CD4-positive, alpha-beta memory T cell (primary cell): ENCODE results near the gene CFAP251. TPM values are rescaled to one million over a fixed set of nuclear protein-coding genes. Genes with fewer than 3 reads are reported as not detected.

ENCODE experiments used
- CTCF ChIA-PET: fragments of 350-600 bp; sonication (Branson Sonifier 250); formaldehyde crosslinking; loops from one replicate; lab custom pipeline; 2021; ENCODE audit warnings: inconsistent platforms; ENCODE audit not compliant: partially characterized antibody; lab: Charles Lee
- POLR2A ChIA-PET: fragments of 350-600 bp; sonication (Branson Sonifier 250); formaldehyde crosslinking; loops from one replicate; lab custom pipeline; 2021; ENCODE audit not compliant: partially characterized antibody; lab: Charles Lee
- DNase-seq, 5 donors: peaks; one replicate each; pipeline versions ENCODE4 v3.0.0 to v3.0.0-alpha.2; 2020 to 2022; ENCODE audit warnings: mixed read lengths in 1 of 5
- H3K27ac ChIP-seq: one replicate; pipeline ENCODE4 v1.7.0; 2013; ENCODE audit warnings: low read depth, low read length
- H3K27me3 ChIP-seq: 2 replicates; pipeline ENCODE4 v1.7.0; 2013; ENCODE audit warnings: mild to moderate bottlenecking, low read length, moderate library complexity; ENCODE audit not compliant: insufficient read depth
- H3K36me3 ChIP-seq: 2 replicates; pipeline ENCODE4 v1.7.0; 2013; ENCODE audit warnings: mild to moderate bottlenecking, low read length, moderate library complexity; ENCODE audit not compliant: insufficient read depth
- H3K4me1 ChIP-seq: 2 replicates; pipeline ENCODE4 v1.7.0; 2013; ENCODE audit warnings: mild to moderate bottlenecking, low read length, moderate library complexity; ENCODE audit not compliant: insufficient read depth
- H3K4me3 ChIP-seq, 2 donors: one replicate each; pipeline ENCODE4 v1.7.0; 2013; ENCODE audit warnings: low read length in 2 of 2, mild to moderate bottlenecking in 1 of 2
- H3K9me3 ChIP-seq, 2 donors: one replicate each; pipeline ENCODE4 v1.7.0; 2013; ENCODE audit warnings: low read length in 2 of 2, control low read depth in 1 of 2; ENCODE audit not compliant: control insufficient read depth in 1 of 2
- H3K27ac Mint-ChIP-seq, 7 donors: one replicate each; pipeline ENCODE4 v1.8.0; 2020 to 2021; ENCODE audit warnings: mixed read lengths in 7 of 7, mild to moderate bottlenecking in 6 of 7, inconsistent platforms in 3 of 7, moderate library complexity in 3 of 7
- H3K27me3 Mint-ChIP-seq, 2 donors: one replicate each; pipeline ENCODE4 v1.8.0; 2020 to 2021; ENCODE audit warnings: mixed read lengths in 2 of 2
- H3K36me3 Mint-ChIP-seq, 2 donors: one replicate each; pipeline ENCODE4 v1.8.0; 2020 to 2021; ENCODE audit warnings: mixed read lengths in 2 of 2, inconsistent platforms in 1 of 2, mild to moderate bottlenecking in 1 of 2
- H3K4me1 Mint-ChIP-seq, 4 donors: one replicate each; pipeline ENCODE4 v1.8.0; 2020 to 2021; ENCODE audit warnings: mixed read lengths in 4 of 4, mild to moderate bottlenecking in 1 of 4
- H3K4me3 Mint-ChIP-seq, 8 donors: one replicate each; pipeline ENCODE4 v1.8.0; 2020 to 2021; ENCODE audit warnings: mixed read lengths in 8 of 8, mild to moderate bottlenecking in 7 of 8, moderate library complexity in 6 of 8, inconsistent platforms in 3 of 8
- H3K9me3 Mint-ChIP-seq, 8 donors: one replicate each; pipeline ENCODE4 v1.8.0; 2020 to 2021; ENCODE audit warnings: mixed read lengths in 8 of 8, mild to moderate bottlenecking in 5 of 8, inconsistent platforms in 3 of 8, moderate library complexity in 1 of 8
- intact Hi-C: fragments of 100-400 bp; cut with micrococcal nuclease; formaldehyde crosslinking; loops from one replicate; pipeline ENCODE4 v1.15.1; 2023
- polyA plus RNA-seq, 2 donors: library from polyadenylated mRNA; unstranded; fragments of 300-500 nt; fragmentation: Illumina TruSeq; gene quantifications; one replicate each; pipeline ENCODE4 v1.2.3, GENCODE V29; 2021
- total RNA-seq, 2 experiments: library from RNA; stranded (reverse); gene quantifications; one replicate each; pipeline ENCODE4 v1.2.3, GENCODE V29; 2021

Gene CFAP251
- total and polyA plus RNA-seq, 4 experiments from 2014 or later = 0.21 to 0.44 (median 0.23) TPM; not detected in 1

DNA sequence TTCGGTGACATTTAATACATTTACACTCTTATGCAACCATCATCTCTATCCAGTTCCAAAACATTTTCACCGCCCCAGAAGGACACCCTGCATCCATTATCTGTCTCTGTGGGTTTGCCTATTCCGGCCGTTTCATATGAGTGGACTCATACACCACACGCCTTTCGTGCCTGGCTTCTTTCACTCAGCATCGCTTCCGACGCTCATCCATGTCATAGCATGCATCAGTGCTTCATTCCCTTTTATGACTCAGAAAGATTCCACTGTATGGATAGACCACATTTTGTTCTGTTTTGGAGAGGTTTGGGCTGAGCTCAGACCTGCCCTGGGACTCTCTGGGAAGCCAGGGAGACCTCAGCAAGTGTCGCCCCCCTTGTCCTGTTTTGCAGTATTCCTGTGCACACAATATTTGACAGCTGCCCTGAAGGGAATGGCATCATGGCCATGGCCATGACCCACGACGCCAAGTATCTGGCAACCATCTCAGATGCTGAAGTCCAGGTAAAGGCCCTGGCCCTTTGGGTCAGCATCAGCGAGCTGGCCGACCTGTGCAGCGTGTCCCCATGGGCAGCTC, 23.8 kb downstream of the CFAP251 start:
- POLR2A ChIA-PET = no interaction called here
- Mint-ChIP-seq H3K27ac (no peak overlapping the region), H3K36me3 (peaks cover 0 to 5% of the 10 kb centered on the region in 2 donors), H3K4me3 (no peak overlapping the region), H3K4me1 (peaks cover 0 to 3% (median 1%) of the 10 kb centered on the region in 4 donors), H3K27me3 (no peaks in the 10 kb centered on the region), H3K9me3 (no peaks in the 10 kb centered on the region)
- no peak overlapping the region for H3K27ac ChIP-seq
- no peaks in the 10 kb centered on the region for H3K36me3 ChIP-seq
- intact Hi-C loops = no loop called here
- CTCF ChIA-PET = no interaction called here
- H3K9me3 ChIP-seq = no peaks in the 10 kb centered on the region
- no peaks in the 10 kb centered on the region for H3K4me1 ChIP-seq
- no peak overlapping the region for H3K4me3 ChIP-seq
- no peak for DNase-seq
- no peaks in the 10 kb centered on the region for H3K27me3 ChIP-seq

GRCh38 chr12:121943926-121944325, 25.5 kb downstream of the CFAP251 start:
- Histone ChIP-seq H3K4me3 (no peak overlapping the region), H3K36me3 (no peaks in the 10 kb centered on the region), H3K4me1 (no peaks in the 10 kb centered on the region), H3K27ac (no peak overlapping the region), H3K27me3 (no peaks in the 10 kb centered on the region), H3K9me3 (no peaks in the 10 kb centered on the region)
- H3K4me1 Mint-ChIP-seq = no peaks in the 10 kb centered on the region
- intact Hi-C loops = no loop called here
- H3K9me3 Mint-ChIP-seq = no peaks in the 10 kb centered on the region
- H3K27me3 Mint-ChIP-seq = no peaks in the 10 kb centered on the region
- H3K27ac Mint-ChIP-seq = peak overlapping the region in 1 of 7 donors; percentile 16
- ChIA-PET POLR2A (no interaction called here), CTCF (no interaction called here)
- H3K36me3 Mint-ChIP-seq = no peaks in the 10 kb centered on the region
- DNase-seq = no peak
- no peak overlapping the region for H3K4me3 Mint-ChIP-seq

GRCh38 chr12:121946313-121947025, 28.1 kb downstream of the CFAP251 start:
- CTCF ChIA-PET = no interaction called here
- DNase-seq = no peak
- Mint-ChIP-seq H3K4me1 (no peaks in the 10 kb centered on the region), H3K9me3 (no peaks in the 10 kb centered on the region), H3K4me3 (peak overlapping the region in 1 of 8 donors; percentile 54), H3K27ac (no peak overlapping the region), H3K36me3 (peaks cover 0 to 3% of the 10 kb centered on the region in 2 donors), H3K27me3 (peaks cover 1% of the 10 kb centered on the region in 2 donors)
- no peak overlapping the region for H3K27ac ChIP-seq
- no peaks in the 10 kb centered on the region for H3K9me3 ChIP-seq
- H3K4me3 ChIP-seq = no peak overlapping the region
- H3K27me3 ChIP-seq = no peaks in the 10 kb centered on the region
- no peaks in the 10 kb centered on the region for H3K36me3 ChIP-seq
- POLR2A ChIA-PET = interaction anchor here (0.6 kb wide), 1 partner anchor 55 kb away, joined by 3 read pairs; no protein-coding TSS in a partner anchor
- intact Hi-C loops = no loop called here
- no peaks in the 10 kb centered on the region for H3K4me1 ChIP-seq

DNA sequence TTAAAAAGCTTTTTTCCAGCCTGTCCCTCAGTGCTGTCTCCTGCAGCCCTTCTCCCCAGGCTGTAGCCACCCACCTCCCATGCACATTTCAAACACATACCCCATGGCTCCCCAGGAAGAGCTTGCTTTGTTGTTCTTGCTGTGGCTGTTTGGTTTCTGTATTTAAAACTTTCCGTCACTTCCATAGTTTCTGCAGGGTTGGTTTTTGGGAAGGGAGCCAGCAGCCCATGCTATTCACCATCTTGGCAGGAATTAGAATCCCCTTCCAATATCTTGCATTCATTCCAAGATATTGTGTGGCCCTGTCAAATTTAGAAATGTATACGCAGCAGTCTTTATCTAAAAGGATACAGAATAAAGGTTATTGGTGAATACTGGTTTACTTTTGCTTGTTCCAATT, 29.6 kb downstream of the CFAP251 start:
- H3K27ac Mint-ChIP-seq = no peak overlapping the region
- no peaks in the 10 kb centered on the region for H3K4me1 Mint-ChIP-seq
- no peaks in the 10 kb centered on the region for H3K27me3 ChIP-seq
- CTCF ChIA-PET = no interaction called here
- H3K4me3 Mint-ChIP-seq = no peak overlapping the region
- H3K9me3 Mint-ChIP-seq = no peaks in the 10 kb centered on the region
- H3K4me1 ChIP-seq = no peaks in the 10 kb centered on the region
- intact Hi-C loops = no loop called here
- peaks cover 0 to 3% of the 10 kb centered on the region in 2 donors for H3K36me3 Mint-ChIP-seq
- no peak overlapping the region for H3K4me3 ChIP-seq
- no peak overlapping the region for H3K27ac ChIP-seq
- no peak for DNase-seq
- H3K27me3 Mint-ChIP-seq = peaks cover 4% of the 10 kb centered on the region in 2 donors
- H3K36me3 ChIP-seq = no peaks in the 10 kb centered on the region
- POLR2A ChIA-PET = no interaction called here
- H3K9me3 ChIP-seq = no peaks in the 10 kb centered on the region

DNA sequence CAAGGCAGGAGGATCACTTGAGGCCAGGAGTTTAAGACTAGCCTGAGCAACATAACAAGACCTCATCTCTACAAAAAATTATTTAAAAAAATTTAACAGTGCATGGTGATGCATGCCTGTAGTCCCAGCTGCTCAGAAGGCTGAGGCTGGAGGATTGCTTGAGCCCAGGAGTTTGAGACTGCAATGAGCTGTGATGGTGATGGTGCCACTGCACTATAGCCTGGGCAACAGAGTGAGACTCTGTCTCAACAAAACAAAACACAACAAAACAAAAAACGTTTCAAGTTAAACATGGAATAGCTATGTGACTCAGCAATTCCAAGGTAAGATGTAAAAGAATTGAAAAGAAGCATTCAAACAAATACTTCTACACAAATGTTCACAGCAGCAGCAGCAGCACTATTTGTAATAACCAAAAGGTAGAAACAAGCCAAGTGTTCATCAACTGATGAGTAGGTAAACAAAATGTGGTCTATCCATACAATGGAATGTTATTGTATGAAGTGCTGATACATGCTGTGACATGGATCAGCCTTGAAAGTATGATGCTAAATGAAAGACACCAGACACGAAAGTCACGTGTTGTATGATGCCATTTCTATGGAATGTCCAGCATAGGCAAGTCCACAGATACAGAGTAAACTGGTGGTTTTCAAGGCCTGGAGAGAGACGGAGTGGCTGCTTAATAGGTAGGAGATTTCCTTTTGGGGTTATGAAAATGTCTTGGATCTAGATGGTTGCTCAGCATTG, 31.4 kb downstream of the CFAP251 start:
- no peaks in the 10 kb centered on the region for H3K9me3 ChIP-seq
- ChIA-PET CTCF (interaction anchor here (1.6 kb wide), 1 partner anchor 10 kb away, joined by 4 read pairs; no protein-coding TSS in a partner anchor), POLR2A (no interaction called here)
- H3K4me3 Mint-ChIP-seq = no peak overlapping the region
- H3K27ac Mint-ChIP-seq = no peak overlapping the region
- H3K36me3 Mint-ChIP-seq = peaks cover 0 to 3% of the 10 kb centered on the region in 2 donors
- H3K36me3 ChIP-seq = no peaks in the 10 kb centered on the region
- no peak for DNase-seq
- H3K27me3 Mint-ChIP-seq = peaks cover 4% of the 10 kb centered on the region in 2 donors
- intact Hi-C loops = no loop called here
- H3K4me3 ChIP-seq = no peak overlapping the region
- no peaks in the 10 kb centered on the region for H3K4me1 ChIP-seq
- H3K9me3 Mint-ChIP-seq = no peaks in the 10 kb centered on the region
- H3K27me3 ChIP-seq = no peaks in the 10 kb centered on the region
- no peaks in the 10 kb centered on the region for H3K4me1 Mint-ChIP-seq
- H3K27ac ChIP-seq = no peak overlapping the region

GRCh38 chr12:121953117-121953692, 34.8 kb downstream of the CFAP251 start:
- Histone ChIP-seq H3K27me3 (no peaks in the 10 kb centered on the region), H3K36me3 (no peaks in the 10 kb centered on the region), H3K9me3 (no peaks in the 10 kb centered on the region), H3K4me3 (no peak overlapping the region), H3K4me1 (no peaks in the 10 kb centered on the region), H3K27ac (no peak overlapping the region)
- POLR2A ChIA-PET = no interaction called here
- no peaks in the 10 kb centered on the region for H3K4me1 Mint-ChIP-seq
- CTCF ChIA-PET = no interaction called here
- H3K27ac Mint-ChIP-seq = no peak overlapping the region
- H3K9me3 Mint-ChIP-seq = no peaks in the 10 kb centered on the region
- no peak overlapping the region for H3K4me3 Mint-ChIP-seq
- no peak for DNase-seq
- peaks cover 0 to 3% of the 10 kb centered on the region in 2 donors for H3K36me3 Mint-ChIP-seq
- peaks cover 4% of the 10 kb centered on the region in 2 donors for H3K27me3 Mint-ChIP-seq
- intact Hi-C loops = no loop called here

GRCh38 chr12:121953695-121954094, 35.3 kb downstream of the CFAP251 start:
- Histone ChIP-seq H3K4me1 (no peaks in the 10 kb centered on the region), H3K27ac (no peak overlapping the region), H3K9me3 (no peaks in the 10 kb centered on the region), H3K36me3 (no peaks in the 10 kb centered on the region), H3K27me3 (no peaks in the 10 kb centered on the region), H3K4me3 (no peak overlapping the region)
- Mint-ChIP-seq H3K27ac (no peak overlapping the region), H3K4me1 (no peaks in the 10 kb centered on the region), H3K27me3 (peaks cover 4% of the 10 kb centered on the region in 2 donors), H3K4me3 (no peak overlapping the region), H3K36me3 (peaks cover 0 to 3% of the 10 kb centered on the region in 2 donors), H3K9me3 (no peaks in the 10 kb centered on the region)
- intact Hi-C loops = no loop called here
- no peak for DNase-seq
- ChIA-PET CTCF (interaction anchor here (1.0 kb wide), 1 partner anchor 159 kb away, joined by 3 read pairs; no protein-coding TSS in a partner anchor), POLR2A (no interaction called here)
